OCI-LY7 (cell line): ENCODE measurements around the gene SP1. TPM values are rescaled to one million over a fixed set of nuclear protein-coding genes. Genes with fewer than 3 reads are reported as not detected.

Experiments used
- BruUV-seq: library from RNA; stranded (reverse); fragments of 400-500 nt; replicated peaks from 2 replicates; lab custom pipeline; 2021; lab: Mats Ljungman, UMichigan
- CTCF ChIA-PET: fragments of 300-600 bp; sonication (Branson Sonifier 250); formaldehyde crosslinking; loops from one replicate; lab custom pipeline; 2022; ENCODE audit warnings: antibody characterized with exemption; ENCODE audit not compliant: unreplicated experiment; lab: Charles Lee
- POLR2A ChIA-PET: fragments of 300-600 bp; sonication (Branson Sonifier 250); formaldehyde crosslinking; loops from one replicate; lab custom pipeline; 2022; ENCODE audit warnings: antibody characterized with exemption; lab: Charles Lee
- DNase-seq: peaks from one replicate; pipeline ENCODE4 v3.0.0-alpha.2; 2015; ENCODE audit warnings: low spot score
- H2AFZ ChIP-seq: fragments of 200-600 bp; sonication (generic), shearing (Covaris generic); 2 replicates; pipeline ENCODE4 v1.6.1; 2014; ENCODE audit warnings: mild to moderate bottlenecking, antibody characterized with exemption, low read length, moderate library complexity
- H3K27ac ChIP-seq: fragments of 200-600 bp; sonication (generic); 2 replicates; pipeline ENCODE4 v1.5.1; 2014; ENCODE audit warnings: mixed run types, low read depth, mild to moderate bottlenecking, moderate library complexity, low read length, inconsistent platforms; ENCODE audit not compliant: poor library complexity, severe bottlenecking
- H3K36me3 ChIP-seq: fragments of 200-600 bp; sonication (generic); 2 replicates; pipeline ENCODE4 v1.6.1; 2014; ENCODE audit warnings: mild to moderate bottlenecking, antibody characterized with exemption, low read length, moderate library complexity, mixed read lengths; ENCODE audit not compliant: insufficient read depth
- H3K4me1 ChIP-seq: fragments of 200-600 bp; sonication (generic); 2 replicates; pipeline ENCODE4 v1.5.1; 2014; ENCODE audit warnings: mild to moderate bottlenecking, low read length; ENCODE audit not compliant: insufficient read depth, poor library complexity, severe bottlenecking
- H3K4me2 ChIP-seq: fragments of 200-600 bp; sonication (generic); 2 replicates; pipeline ENCODE4 v1.6.1; 2014; ENCODE audit warnings: mild to moderate bottlenecking, low read length
- H3K4me3 ChIP-seq: fragments of 200-600 bp; sonication (generic); 2 replicates; pipeline ENCODE4 v1.5.1; 2014; ENCODE audit warnings: mild to moderate bottlenecking, low read depth, low read length; ENCODE audit not compliant: poor library complexity, severe bottlenecking
- H3K79me2 ChIP-seq: fragments of 200-600 bp; sonication (generic); 2 replicates; pipeline ENCODE4 v1.6.1; 2016; ENCODE audit warnings: low read depth, mild to moderate bottlenecking, low read length, moderate library complexity, mixed read lengths; ENCODE audit not compliant: insufficient read depth
- H3K9me2 ChIP-seq: fragments of 200-600 bp; sonication (generic); 2 replicates; pipeline ENCODE4 v1.6.1; 2016; ENCODE audit warnings: mild to moderate bottlenecking, low read length, mixed read lengths; ENCODE audit not compliant: insufficient read depth
- H3K9me3 ChIP-seq: fragments of 200-600 bp; sonication (generic); 2 replicates; pipeline ENCODE4 v1.6.1; 2014; ENCODE audit warnings: mild to moderate bottlenecking, mixed run types, low read length, mixed read lengths
- H4K20me1 ChIP-seq: fragments of 200-600 bp; sonication (generic); 2 replicates; pipeline ENCODE4 v1.6.1; 2014; ENCODE audit warnings: mild to moderate bottlenecking, antibody characterized with exemption, low read length, moderate library complexity, mixed read lengths; ENCODE audit not compliant: insufficient read depth
- CTCF ChIP-seq: fragments of 200-600 bp; sonication (generic); conservative IDR thresholded peaks from 2 replicates; pipeline ENCODE4 v1.5.1; 2014; ENCODE audit warnings: mild to moderate bottlenecking, antibody characterized with exemption, low read length, moderate library complexity, mixed read lengths
- EZH2phosphoT487 ChIP-seq: fragments of 200-600 bp; sonication (generic); IDR thresholded peaks from 2 replicates; pipeline ENCODE4 v1.6.1; 2018; ENCODE audit warnings: low read depth, borderline replicate concordance, mild to moderate bottlenecking, mixed run types, antibody characterized with exemption, low read length, moderate library complexity, mixed read lengths
- intact Hi-C: fragments of 100-400 bp; cut with micrococcal nuclease; formaldehyde crosslinking; loops from one replicate; pipeline ENCODE4 v1.10.0; 2022; ENCODE audit not compliant: unreplicated experiment
- total RNA-seq, 2 experiments: library from RNA; depleted of rRNA in 1 of 2; stranded (reverse); fragments of >200 nt in 1 of 2; shearing (Covaris generic) in 1 of 2; gene quantifications; 2 replicates each; pipeline ENCODE4 v1.2.3, GENCODE V29; 2014 to 2022

SP1 gene
- total RNA-seq, 2 experiments from 2014 or later, result 58.9 to 83.9 TPM

GRCh38 chr12:53338916-53339315, 41.1 kb upstream of the SP1 start:
- Histone ChIP-seq H3K4me2 (no peak overlapping the region), H2AFZ (no peak overlapping the region), H3K79me2 (no peaks in the 10 kb centered on the region), H3K27ac (no peak overlapping the region), H3K9me3 (no peaks in the 10 kb centered on the region), H3K4me3 (no peak overlapping the region), H3K9me2 (no peaks in the 10 kb centered on the region), H3K4me1 (peaks cover under 1% of the 10 kb centered on the region), H4K20me1 (no peaks in the 10 kb centered on the region), H3K36me3 (no peaks in the 10 kb centered on the region)
- ChIA-PET CTCF (no interaction called here), POLR2A (no interaction called here)
- intact Hi-C loops, result no loop called here
- no peak for TF ChIP-seq EZH2phosphoT487
- TF ChIP-seq CTCF, result no peak
- no peak for DNase-seq
- BruUV-seq, result no TSS peak

GRCh38 chr12:53340398-53340797, 39.6 kb upstream of the SP1 start:
- ChIA-PET POLR2A (no interaction called here), CTCF (no interaction called here)
- BruUV-seq, result no TSS peak
- H3K4me3 ChIP-seq, result no peak overlapping the region
- DNase-seq, result no peak
- H3K27ac ChIP-seq, result no peak overlapping the region
- H3K36me3 ChIP-seq, result no peaks in the 10 kb centered on the region
- H4K20me1 ChIP-seq, result no peaks in the 10 kb centered on the region
- intact Hi-C loops, result no loop called here
- H3K9me2 ChIP-seq, result no peaks in the 10 kb centered on the region
- H2AFZ ChIP-seq, result no peak overlapping the region
- no peaks in the 10 kb centered on the region for H3K79me2 ChIP-seq
- no peak for TF ChIP-seq EZH2phosphoT487
- no peak for TF ChIP-seq CTCF
- no peak overlapping the region for H3K4me2 ChIP-seq
- H3K4me1 ChIP-seq, result peaks cover 14% of the 10 kb centered on the region
- no peaks in the 10 kb centered on the region for H3K9me3 ChIP-seq

GRCh38 chr12:53343449-53343848, 36.5 kb upstream of the SP1 start:
- DNase-seq, result no peak
- no TSS peak for BruUV-seq
- Histone ChIP-seq H3K4me1 (peaks cover 21% of the 10 kb centered on the region), H3K4me2 (no peak overlapping the region), H3K4me3 (no peak overlapping the region), H4K20me1 (no peaks in the 10 kb centered on the region), H3K9me3 (no peaks in the 10 kb centered on the region), H3K27ac (no peak overlapping the region), H2AFZ (no peak overlapping the region), H3K36me3 (no peaks in the 10 kb centered on the region), H3K79me2 (no peaks in the 10 kb centered on the region), H3K9me2 (no peaks in the 10 kb centered on the region)
- ChIA-PET CTCF (no interaction called here), POLR2A (interaction anchor here (1.3 kb wide), 1 partner anchor 46 kb away, joined by 3 read pairs; no protein-coding TSS in a partner anchor)
- TF ChIP-seq CTCF (no peak), EZH2phosphoT487 (no peak)
- intact Hi-C loops, result no loop called here
